Smooth muscle cell (in vitro differentiated cells): ENCODE results near the gene SLC27A2. TPM values are rescaled to one million over a fixed set of nuclear protein-coding genes. Genes with fewer than 3 reads are reported as not detected.

Experiments
- DNase-seq: peaks from one replicate; lab custom pipeline; 2025; ENCODE audit not compliant: unreplicated experiment; lab: John Stamatoyannopoulos, UW
- H2AFZ ChIP-seq: fragments of 200-600 bp; sonication (generic); 2 replicates; pipeline ENCODE4 v1.6.0; 2016; ENCODE audit warnings: antibody characterized with exemption, low read depth, mild to moderate bottlenecking
- H3F3A ChIP-seq: fragments of 200-600 bp; sonication (generic); 2 replicates; pipeline ENCODE4 v1.6.0; 2017; ENCODE audit warnings: antibody characterized with exemption, low read depth
- H3K27ac ChIP-seq: fragments of 200-600 bp; sonication (generic); 2 replicates; pipeline ENCODE4 v1.5.1; 2016; ENCODE audit warnings: low read depth, mild to moderate bottlenecking
- H3K27me3 ChIP-seq: fragments of 200-600 bp; sonication (generic); 2 replicates; pipeline ENCODE4 v1.6.1; 2016; ENCODE audit warnings: low read depth, mild to moderate bottlenecking
- H3K36me3 ChIP-seq: fragments of 200-600 bp; sonication (generic); 2 replicates; pipeline ENCODE4 v1.5.1; 2016; ENCODE audit warnings: low read depth
- H3K4me1 ChIP-seq: fragments of 200-600 bp; sonication (generic); 2 replicates; pipeline ENCODE4 v1.5.1; 2016; ENCODE audit warnings: low read depth
- H3K4me2 ChIP-seq: fragments of 200-600 bp; sonication (generic); 2 replicates; pipeline ENCODE4 v1.6.0; 2016; ENCODE audit warnings: mild to moderate bottlenecking
- H3K4me3 ChIP-seq: fragments of 200-600 bp; sonication (generic); 2 replicates; pipeline ENCODE4 v1.5.1; 2016; ENCODE audit warnings: mild to moderate bottlenecking
- H3K79me2 ChIP-seq: fragments of 200-600 bp; sonication (generic); 2 replicates; pipeline ENCODE4 v1.6.0; 2016; ENCODE audit warnings: low read depth, mild to moderate bottlenecking
- H3K9ac ChIP-seq: fragments of 200-600 bp; sonication (generic); 2 replicates; pipeline ENCODE4 v1.6.0; 2016; ENCODE audit warnings: low read depth
- H3K9me3 ChIP-seq: fragments of 200-600 bp; sonication (generic); replicated peaks from 2 replicates; pipeline ENCODE4 v1.5.1; 2016; ENCODE audit warnings: low read depth
- H4K20me1 ChIP-seq: fragments of 200-600 bp; sonication (generic); 2 replicates; pipeline ENCODE4 v1.6.0; 2016; ENCODE audit warnings: low read depth
- WGBS: methylation state at CpG from one replicate; pipeline ENCODE4 v1.1.7; 2016; ENCODE audit warnings: low lambda C conversion rate; 5-methylcytosine and 5-hydroxymethylcytosine counted together
- polyA plus RNA-seq: library from polyadenylated mRNA; unstranded; fragments of >200 nt; fragmentation: Nextera tagmentation; extraction: Ambion mirVana; gene quantifications from 2 replicates; pipeline ENCODE4 v1.2.1, GENCODE V29; 2016
- total RNA-seq: library from RNA; depleted of rRNA; stranded (reverse); fragments of >200 nt; gene quantifications from 2 replicates; pipeline ENCODE4 v1.2.3, GENCODE V29; 2014
- TF ChIP-seq, protein P1 (sequence below): fragments of 200-600 bp; sonication (generic); IDR thresholded peaks from 2 replicates; pipeline ENCODE4 v1.5.1; 2017; ENCODE audit warnings: borderline replicate concordance, mild to moderate bottlenecking, antibody characterized with exemption; ENCODE audit not compliant: insufficient read depth, poor library complexity, severe bottlenecking

Gene SLC27A2
- total and polyA plus RNA-seq, 2 experiments from 2014 or later, result 1.6 TPM; not detected in 1

DNA sequence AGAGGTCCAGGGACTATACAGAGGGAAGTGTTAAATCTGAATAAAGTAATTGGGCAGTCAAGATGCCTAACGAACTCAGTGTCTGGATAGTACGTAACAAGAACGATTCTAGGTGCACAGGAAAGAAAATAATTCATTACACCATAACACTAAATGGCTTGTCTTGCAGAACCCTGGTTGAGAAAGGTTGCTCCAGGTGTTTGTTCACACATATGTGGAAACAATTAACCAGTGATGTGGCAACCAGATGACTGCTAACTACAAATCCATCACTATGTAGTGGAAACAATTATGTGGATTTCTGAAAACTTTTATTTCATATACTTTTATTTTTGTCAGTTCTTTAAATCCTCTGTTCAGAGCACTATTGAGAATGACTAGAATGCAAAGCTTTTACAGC is 93.9 kb downstream of the SLC27A2 start:
- H3F3A ChIP-seq, result no peaks in the 10 kb centered on the region
- H3K4me3 ChIP-seq, result no peak overlapping the region
- no peaks in the 10 kb centered on the region for H4K20me1 ChIP-seq
- H3K4me1 ChIP-seq, result no peaks in the 10 kb centered on the region
- DNase-seq, result no peak
- no peaks in the 10 kb centered on the region for H3K36me3 ChIP-seq
- H3K4me2 ChIP-seq, result no peak overlapping the region
- H2AFZ ChIP-seq, result no peak overlapping the region
- H3K27ac ChIP-seq, result no peak overlapping the region
- 89% methylated on average over 3 of the region's 3 CpGs for WGBS
- TF ChIP-seq, protein P1, sequence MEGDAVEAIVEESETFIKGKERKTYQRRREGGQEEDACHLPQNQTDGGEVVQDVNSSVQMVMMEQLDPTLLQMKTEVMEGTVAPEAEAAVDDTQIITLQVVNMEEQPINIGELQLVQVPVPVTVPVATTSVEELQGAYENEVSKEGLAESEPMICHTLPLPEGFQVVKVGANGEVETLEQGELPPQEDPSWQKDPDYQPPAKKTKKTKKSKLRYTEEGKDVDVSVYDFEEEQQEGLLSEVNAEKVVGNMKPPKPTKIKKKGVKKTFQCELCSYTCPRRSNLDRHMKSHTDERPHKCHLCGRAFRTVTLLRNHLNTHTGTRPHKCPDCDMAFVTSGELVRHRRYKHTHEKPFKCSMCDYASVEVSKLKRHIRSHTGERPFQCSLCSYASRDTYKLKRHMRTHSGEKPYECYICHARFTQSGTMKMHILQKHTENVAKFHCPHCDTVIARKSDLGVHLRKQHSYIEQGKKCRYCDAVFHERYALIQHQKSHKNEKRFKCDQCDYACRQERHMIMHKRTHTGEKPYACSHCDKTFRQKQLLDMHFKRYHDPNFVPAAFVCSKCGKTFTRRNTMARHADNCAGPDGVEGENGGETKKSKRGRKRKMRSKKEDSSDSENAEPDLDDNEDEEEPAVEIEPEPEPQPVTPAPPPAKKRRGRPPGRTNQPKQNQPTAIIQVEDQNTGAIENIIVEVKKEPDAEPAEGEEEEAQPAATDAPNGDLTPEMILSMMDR, result no peak
- no peaks in the 10 kb centered on the region for H3K27me3 ChIP-seq
- H3K9me3 ChIP-seq, result no peaks in the 10 kb centered on the region
- H3K9ac ChIP-seq, result no peak overlapping the region
- H3K79me2 ChIP-seq, result no peaks in the 10 kb centered on the region

DNA sequence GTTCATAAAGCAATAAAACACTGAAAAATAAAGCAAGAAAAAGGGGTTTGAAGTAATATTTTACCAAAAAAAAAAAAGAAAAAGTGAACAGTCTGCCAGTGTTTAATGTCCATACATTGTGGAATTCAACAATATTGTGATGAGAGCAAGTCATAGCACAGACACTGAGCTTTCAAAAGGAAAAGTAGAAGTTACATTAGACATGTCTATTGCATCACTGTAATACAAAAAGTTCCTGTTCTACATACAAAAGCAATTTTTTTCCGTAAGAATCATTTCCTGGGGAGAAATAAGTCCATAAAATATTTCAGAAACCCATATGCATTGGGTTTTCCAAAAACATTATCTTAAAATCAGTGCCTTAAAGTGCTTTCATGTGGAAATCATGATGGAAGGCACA is 95.4 kb downstream of the SLC27A2 start:
- no peak for DNase-seq
- Histone ChIP-seq H4K20me1 (no peaks in the 10 kb centered on the region), H3K27ac (no peak overlapping the region), H3K4me2 (no peak overlapping the region), H3K4me3 (no peak overlapping the region), H3K27me3 (no peaks in the 10 kb centered on the region), H3F3A (no peaks in the 10 kb centered on the region), H3K4me1 (no peaks in the 10 kb centered on the region), H3K9ac (no peak overlapping the region), H3K36me3 (no peaks in the 10 kb centered on the region), H3K9me3 (no peaks in the 10 kb centered on the region), H3K79me2 (no peaks in the 10 kb centered on the region), H2AFZ (no peak overlapping the region)
- TF ChIP-seq, protein P1, result no peak
- 96% methylated on average over 1 of the region's 1 CpG for WGBS

DNA sequence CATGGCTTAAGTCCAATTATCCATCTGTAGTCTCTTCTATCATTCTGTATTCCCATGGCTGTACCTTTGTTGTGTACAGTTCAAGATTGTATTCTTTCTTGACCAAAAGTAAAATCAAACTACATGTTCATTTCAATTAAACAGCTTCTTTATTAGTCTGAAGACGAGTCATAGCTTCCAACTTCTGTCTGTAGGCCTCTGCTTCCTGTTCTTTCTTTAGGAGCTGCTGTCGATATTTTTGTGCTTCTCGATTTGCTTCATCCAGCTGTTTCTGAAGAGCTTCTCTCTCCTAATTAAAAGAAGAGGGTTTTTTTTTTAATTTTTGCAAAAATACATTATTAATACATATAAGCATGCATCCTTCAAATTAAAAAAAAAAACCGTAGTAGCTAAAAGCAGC is 96.5 kb downstream of the SLC27A2 start:
- no peaks in the 10 kb centered on the region for H3K79me2 ChIP-seq
- no peak overlapping the region for H3K4me2 ChIP-seq
- TF ChIP-seq, protein P1, result no peak
- no peak overlapping the region for H3K4me3 ChIP-seq
- no peaks in the 10 kb centered on the region for H3F3A ChIP-seq
- H4K20me1 ChIP-seq, result no peaks in the 10 kb centered on the region
- 90% methylated on average over 4 of the region's 4 CpGs for WGBS
- no peaks in the 10 kb centered on the region for H3K36me3 ChIP-seq
- H3K4me1 ChIP-seq, result no peaks in the 10 kb centered on the region
- no peak for DNase-seq
- H3K9me3 ChIP-seq, result no peaks in the 10 kb centered on the region
- no peak overlapping the region for H3K9ac ChIP-seq
- no peak overlapping the region for H2AFZ ChIP-seq
- H3K27ac ChIP-seq, result no peak overlapping the region
- H3K27me3 ChIP-seq, result no peaks in the 10 kb centered on the region

DNA sequence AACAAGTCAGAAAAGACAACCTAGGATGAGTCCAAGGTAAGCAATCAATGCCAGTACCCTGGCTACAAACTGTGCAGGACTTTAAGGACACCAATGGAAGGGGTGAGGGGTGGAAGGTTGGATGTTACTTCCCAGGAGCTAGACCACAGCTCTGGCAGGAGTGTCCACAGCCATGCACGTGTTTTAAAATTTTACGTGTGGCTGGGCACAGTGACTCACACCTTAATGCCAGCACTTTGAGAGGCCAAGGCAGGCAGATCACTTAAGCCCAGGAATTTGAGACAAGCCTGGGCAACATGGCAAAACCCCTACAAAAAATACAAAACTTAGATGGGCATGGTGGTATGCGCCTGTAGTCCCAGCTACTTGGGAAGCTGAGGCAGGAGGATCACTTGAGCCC is 98.3 kb downstream of the SLC27A2 start:
- Histone ChIP-seq H3K36me3 (peaks cover 6% of the 10 kb centered on the region), H3K9me3 (no peaks in the 10 kb centered on the region), H3K9ac (no peak overlapping the region), H2AFZ (no peak overlapping the region), H3K27ac (no peak overlapping the region), H4K20me1 (no peaks in the 10 kb centered on the region), H3K4me1 (no peaks in the 10 kb centered on the region), H3K79me2 (no peaks in the 10 kb centered on the region), H3F3A (no peaks in the 10 kb centered on the region), H3K4me3 (no peak overlapping the region), H3K4me2 (no peak overlapping the region), H3K27me3 (no peaks in the 10 kb centered on the region)
- 80% methylated on average over 3 of the region's 3 CpGs for WGBS
- DNase-seq, result no peak
- TF ChIP-seq, protein P1, result no peak
